Osteocyte (in vitro differentiated cells): ENCODE results near the gene REST. TPM values are rescaled to one million over a fixed set of nuclear protein-coding genes. Genes with fewer than 3 reads are reported as not detected.
"Not testable (repeated sequence)": the region's sequence is repeated elsewhere in the genome, so short reads cannot be mapped to it uniquely, and the experiment has no call there.

Source experiments
- DNase-seq: peaks from one replicate; pipeline ENCODE4 v3.0.0; 2021; ENCODE audit warnings: mixed read lengths; ENCODE audit not compliant: unreplicated experiment; ENCODE audit errors: extremely low spot score
- H3K27ac Mint-ChIP-seq: one replicate; pipeline ENCODE4 v1.8.0; 2021; ENCODE audit warnings: mild to moderate bottlenecking, mixed read lengths; ENCODE audit not compliant: unreplicated experiment
- H3K27me3 Mint-ChIP-seq: one replicate; pipeline ENCODE4 v1.8.0; 2021; ENCODE audit warnings: mixed read lengths; ENCODE audit not compliant: unreplicated experiment
- H3K36me3 Mint-ChIP-seq: one replicate; pipeline ENCODE4 v1.8.0; 2021; ENCODE audit warnings: mixed read lengths; ENCODE audit not compliant: unreplicated experiment
- H3K4me1 Mint-ChIP-seq: one replicate; pipeline ENCODE4 v1.8.0; 2021; ENCODE audit warnings: mixed read lengths; ENCODE audit not compliant: unreplicated experiment
- H3K4me3 Mint-ChIP-seq: one replicate; pipeline ENCODE4 v1.8.0; 2021; ENCODE audit warnings: mild to moderate bottlenecking, moderate library complexity, mixed read lengths; ENCODE audit not compliant: unreplicated experiment
- H3K9me3 Mint-ChIP-seq: one replicate; pipeline ENCODE4 v1.8.0; 2021; ENCODE audit warnings: mixed read lengths; ENCODE audit not compliant: unreplicated experiment
- total RNA-seq: library from RNA; stranded (reverse); gene quantifications from 2 replicates; pipeline ENCODE4 v1.2.1, GENCODE V29; 2021
- TF ChIP-seq, protein P1 (sequence below): fragments of 200-600 bp; sonication (generic); IDR thresholded peaks from 2 replicates; pipeline ENCODE4 v1.5.0; 2021; ENCODE audit warnings: antibody characterized with exemption, mild to moderate bottlenecking, moderate library complexity

REST gene
- total RNA-seq, 1 donor from 2014 or later, result 55.5 TPM

DNA sequence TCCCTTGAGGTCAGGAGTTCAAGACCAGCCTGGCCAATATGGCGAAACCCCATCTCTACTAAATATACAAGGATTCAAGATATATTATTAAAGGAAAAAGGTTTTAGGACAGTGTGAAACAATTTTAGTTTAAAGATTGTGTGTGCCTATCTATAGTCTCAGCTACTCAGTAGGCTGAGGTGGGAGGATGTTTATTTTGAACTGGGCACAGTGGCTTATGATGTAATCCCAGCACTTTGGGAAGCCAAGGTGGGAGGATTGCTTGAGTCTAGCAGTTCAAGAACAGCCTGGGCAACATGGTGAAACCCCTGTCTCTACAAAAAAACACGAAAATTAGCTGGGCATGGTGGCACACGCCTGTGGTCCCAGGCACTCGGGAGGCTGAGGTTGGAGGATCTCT, 31.4 kb upstream of the REST start:
- Mint-ChIP-seq H3K27me3 (peaks cover 15% of the 10 kb centered on the region), H3K9me3 (no peaks in the 10 kb centered on the region), H3K27ac (no peak overlapping the region), H3K4me1 (peaks cover 4% of the 10 kb centered on the region), H3K36me3 (no peaks in the 10 kb centered on the region), H3K4me3 (no peak overlapping the region)
- DNase-seq, result no peak
- TF ChIP-seq, protein P1, sequence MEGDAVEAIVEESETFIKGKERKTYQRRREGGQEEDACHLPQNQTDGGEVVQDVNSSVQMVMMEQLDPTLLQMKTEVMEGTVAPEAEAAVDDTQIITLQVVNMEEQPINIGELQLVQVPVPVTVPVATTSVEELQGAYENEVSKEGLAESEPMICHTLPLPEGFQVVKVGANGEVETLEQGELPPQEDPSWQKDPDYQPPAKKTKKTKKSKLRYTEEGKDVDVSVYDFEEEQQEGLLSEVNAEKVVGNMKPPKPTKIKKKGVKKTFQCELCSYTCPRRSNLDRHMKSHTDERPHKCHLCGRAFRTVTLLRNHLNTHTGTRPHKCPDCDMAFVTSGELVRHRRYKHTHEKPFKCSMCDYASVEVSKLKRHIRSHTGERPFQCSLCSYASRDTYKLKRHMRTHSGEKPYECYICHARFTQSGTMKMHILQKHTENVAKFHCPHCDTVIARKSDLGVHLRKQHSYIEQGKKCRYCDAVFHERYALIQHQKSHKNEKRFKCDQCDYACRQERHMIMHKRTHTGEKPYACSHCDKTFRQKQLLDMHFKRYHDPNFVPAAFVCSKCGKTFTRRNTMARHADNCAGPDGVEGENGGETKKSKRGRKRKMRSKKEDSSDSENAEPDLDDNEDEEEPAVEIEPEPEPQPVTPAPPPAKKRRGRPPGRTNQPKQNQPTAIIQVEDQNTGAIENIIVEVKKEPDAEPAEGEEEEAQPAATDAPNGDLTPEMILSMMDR, result no peak

DNA sequence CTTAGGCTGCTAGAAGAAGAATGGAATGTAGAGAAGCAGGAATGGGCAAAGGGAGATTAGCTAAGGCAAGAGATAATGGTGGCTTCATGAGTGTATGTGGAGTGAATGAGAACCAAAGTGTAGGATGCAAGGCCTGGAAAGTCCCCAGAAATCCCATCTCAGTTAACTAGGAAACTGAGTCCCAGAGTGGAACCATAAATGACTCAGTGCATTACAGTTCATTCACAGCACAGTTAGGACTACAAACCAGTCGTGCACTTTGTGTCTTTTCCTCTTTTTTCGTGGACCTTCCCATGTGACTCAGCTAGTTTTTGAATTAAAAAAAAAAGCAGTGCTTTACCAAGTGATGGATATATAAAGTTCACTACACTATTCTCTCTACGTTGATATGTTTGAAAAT, 27.7 kb upstream of the REST start:
- Mint-ChIP-seq H3K4me1 (no peaks in the 10 kb centered on the region), H3K36me3 (peaks cover 1% of the 10 kb centered on the region), H3K27ac (no peak overlapping the region), H3K9me3 (no peaks in the 10 kb centered on the region), H3K27me3 (peaks cover 2% of the 10 kb centered on the region), H3K4me3 (no peak overlapping the region)
- no peak for DNase-seq
- TF ChIP-seq, protein P1, result no peak

DNA sequence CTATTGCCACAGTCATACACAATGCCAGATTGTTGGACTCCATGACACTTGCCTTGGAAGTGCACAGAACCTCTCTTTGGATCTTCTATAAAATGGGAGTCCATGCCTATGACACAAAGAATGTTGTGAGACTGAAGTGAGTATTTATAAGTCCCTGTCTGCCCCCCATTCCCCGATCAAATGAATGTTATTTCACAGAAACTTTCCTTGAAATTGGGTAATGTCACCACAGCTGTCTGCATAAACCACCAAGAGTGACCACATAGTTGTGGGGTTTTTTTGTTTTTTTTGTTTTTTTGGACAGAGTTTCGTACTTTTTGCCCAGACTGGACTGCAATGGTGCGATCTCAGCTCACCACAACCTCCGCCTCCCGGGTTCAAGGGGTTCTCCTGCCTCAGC, 27.1 kb upstream of the REST start:
- TF ChIP-seq, protein P1, result no peak
- H3K27me3 Mint-ChIP-seq, result peaks cover 6% of the 10 kb centered on the region
- peaks cover 1% of the 10 kb centered on the region for H3K36me3 Mint-ChIP-seq

DNA sequence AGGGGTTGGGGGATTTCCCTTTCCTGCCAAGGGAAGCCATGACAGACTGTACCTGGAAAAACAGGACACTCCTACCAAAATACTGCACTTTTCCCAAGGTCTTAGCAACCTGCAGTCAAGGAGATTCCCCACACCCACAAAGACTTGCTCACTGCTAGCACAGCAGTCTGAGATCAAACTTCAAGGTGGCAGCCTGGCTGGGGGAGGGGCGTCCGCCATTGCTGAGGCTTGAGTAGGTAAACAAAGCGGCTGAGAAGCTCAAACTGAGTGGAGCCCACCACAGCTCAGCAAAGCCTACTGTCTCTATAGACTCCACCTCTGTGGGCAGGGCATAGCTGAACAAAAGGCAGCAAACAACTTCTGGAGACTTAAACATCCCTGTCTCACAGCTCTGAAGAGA, 23.2 kb upstream of the REST start:
- H3K9me3 Mint-ChIP-seq, H3K4me3 Mint-ChIP-seq, H3K27ac Mint-ChIP-seq, H3K36me3 Mint-ChIP-seq, DNase-seq, H3K4me1 Mint-ChIP-seq: not testable (repeated sequence)
- peaks cover 43% of the 10 kb centered on the region for H3K27me3 Mint-ChIP-seq

More for the DNA sequence above, 27.1 kb upstream of the REST start:
- no peak overlapping the region for H3K4me3 Mint-ChIP-seq
- no peak overlapping the region for H3K27ac Mint-ChIP-seq
- H3K4me1 Mint-ChIP-seq, result no peaks in the 10 kb centered on the region
- no peaks in the 10 kb centered on the region for H3K9me3 Mint-ChIP-seq
- no peak for DNase-seq

DNA sequence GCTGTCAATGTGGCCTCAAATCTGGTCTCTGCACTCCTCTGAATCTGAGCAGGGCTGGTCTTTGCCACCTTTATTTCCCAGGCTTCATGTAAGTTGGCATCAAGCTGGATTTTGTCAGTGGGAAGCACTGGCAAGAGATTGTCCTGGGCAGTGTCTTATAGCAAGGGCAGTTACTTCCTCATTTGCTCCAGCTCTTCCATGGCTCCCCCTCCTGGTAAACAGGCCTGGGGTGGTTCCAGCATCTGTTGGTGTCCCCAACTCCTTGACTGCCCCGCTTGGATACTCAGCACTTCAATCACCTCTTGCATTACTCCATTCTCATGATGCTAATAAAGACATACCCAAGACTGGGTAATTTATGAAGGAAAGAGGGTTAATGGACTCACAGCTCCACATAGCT, 15.0 kb upstream of the REST start:
- H3K27ac Mint-ChIP-seq, result no peak overlapping the region
- no peak overlapping the region for H3K4me3 Mint-ChIP-seq
- H3K4me1 Mint-ChIP-seq, result no peaks in the 10 kb centered on the region

DNA sequence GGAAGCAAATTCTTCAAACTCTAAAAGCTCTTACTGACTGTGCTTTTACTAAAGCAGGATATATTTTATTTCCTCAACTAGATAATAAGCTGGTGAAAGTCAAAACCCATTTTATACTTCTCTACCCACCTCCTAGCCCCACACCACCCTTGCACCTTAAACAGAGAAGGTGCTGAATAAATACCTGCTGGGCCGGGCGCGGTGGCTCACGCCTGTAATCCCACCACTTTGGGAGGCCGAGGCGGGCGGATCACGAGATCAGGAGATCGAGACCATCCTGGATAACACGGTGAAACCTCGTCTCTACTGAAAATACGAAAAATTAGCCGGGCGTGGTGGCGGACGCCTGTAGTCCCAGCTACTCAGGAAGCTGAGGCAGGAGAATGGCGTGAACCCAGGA, 9.9 kb upstream of the REST start:
- not testable (repeated sequence) for H3K27me3 Mint-ChIP-seq, H3K4me3 Mint-ChIP-seq, H3K9me3 Mint-ChIP-seq, H3K4me1 Mint-ChIP-seq, H3K27ac Mint-ChIP-seq, H3K36me3 Mint-ChIP-seq
- DNase-seq, result peak; percentile 36

More for the DNA sequence above, 15.0 kb upstream of the REST start:
- TF ChIP-seq, protein P1, result no peak
- no peak for DNase-seq
- H3K27me3 Mint-ChIP-seq, result peaks cover 20% of the 10 kb centered on the region
- no peaks in the 10 kb centered on the region for H3K9me3 Mint-ChIP-seq
- H3K36me3 Mint-ChIP-seq, result no peaks in the 10 kb centered on the region

DNA sequence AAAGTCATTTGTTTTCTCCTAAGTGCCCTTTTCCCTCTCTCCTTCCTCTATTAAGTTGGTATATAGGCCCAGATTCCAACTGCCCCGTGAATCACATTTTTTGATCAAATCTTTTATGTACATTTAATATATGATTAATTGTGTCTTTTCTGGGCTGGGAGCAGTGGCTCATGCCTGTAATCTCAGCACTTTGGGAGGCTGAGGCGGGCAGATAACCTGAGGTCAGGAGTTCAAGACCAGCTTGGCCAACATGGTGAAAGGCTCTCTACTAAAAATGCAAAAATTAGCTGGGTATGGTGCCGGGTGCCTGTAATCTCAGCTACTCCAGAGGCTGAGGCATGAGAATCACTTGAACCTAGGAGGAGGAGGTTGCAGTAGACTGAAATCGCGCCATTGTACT, 7.5 kb upstream of the REST start:
- not testable (repeated sequence) for DNase-seq, H3K9me3 Mint-ChIP-seq, H3K4me1 Mint-ChIP-seq, H3K4me3 Mint-ChIP-seq, H3K27me3 Mint-ChIP-seq, H3K27ac Mint-ChIP-seq, H3K36me3 Mint-ChIP-seq
